GM23338 (cell line): ENCODE measurements around the gene KRTAP9-8.
"Not testable (repeated sequence)": the region's sequence is repeated elsewhere in the genome, so short reads cannot be mapped to it uniquely, and the experiment has no call there.

Experiments used
- EZH2 ChIP-seq: fragments of 200-600 bp; sonication (generic); IDR thresholded peaks from one replicate; pipeline ENCODE4 v1.8.0; 2017; ENCODE audit warnings: antibody characterized with exemption, mild to moderate bottlenecking, low read depth; ENCODE audit not compliant: unreplicated experiment
- TF ChIP-seq, protein P1 (sequence below): IDR thresholded peaks from one replicate; pipeline ENCODE4 v1.6.1; 2018; ENCODE audit warnings: antibody characterized with exemption; ENCODE audit not compliant: unreplicated experiment

DNA sequence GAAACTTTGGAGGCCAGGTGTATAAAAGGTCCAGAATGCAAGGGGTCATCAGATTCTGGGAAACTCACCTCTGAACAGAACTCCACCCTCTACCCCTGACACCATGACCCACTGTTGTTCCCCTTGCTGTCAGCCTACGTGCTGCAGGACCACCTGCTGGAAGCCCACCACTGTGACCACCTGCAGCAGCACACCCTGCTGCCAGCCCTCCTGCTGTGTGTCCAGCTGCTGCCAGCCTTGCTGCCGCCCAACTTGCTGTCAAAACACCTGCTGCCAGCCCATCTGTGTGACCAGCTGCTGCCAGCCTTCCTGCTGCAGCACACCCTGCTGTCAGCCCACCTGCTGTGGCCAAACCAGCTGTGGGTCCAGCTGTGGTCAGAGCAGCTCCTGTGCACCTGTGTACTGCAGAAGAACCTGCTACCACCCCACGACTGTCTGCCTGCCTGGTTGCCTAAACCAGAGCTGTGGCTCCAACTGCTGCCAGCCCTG lies at the start of gene KRTAP9-8:
- TF ChIP-seq, protein P1, sequence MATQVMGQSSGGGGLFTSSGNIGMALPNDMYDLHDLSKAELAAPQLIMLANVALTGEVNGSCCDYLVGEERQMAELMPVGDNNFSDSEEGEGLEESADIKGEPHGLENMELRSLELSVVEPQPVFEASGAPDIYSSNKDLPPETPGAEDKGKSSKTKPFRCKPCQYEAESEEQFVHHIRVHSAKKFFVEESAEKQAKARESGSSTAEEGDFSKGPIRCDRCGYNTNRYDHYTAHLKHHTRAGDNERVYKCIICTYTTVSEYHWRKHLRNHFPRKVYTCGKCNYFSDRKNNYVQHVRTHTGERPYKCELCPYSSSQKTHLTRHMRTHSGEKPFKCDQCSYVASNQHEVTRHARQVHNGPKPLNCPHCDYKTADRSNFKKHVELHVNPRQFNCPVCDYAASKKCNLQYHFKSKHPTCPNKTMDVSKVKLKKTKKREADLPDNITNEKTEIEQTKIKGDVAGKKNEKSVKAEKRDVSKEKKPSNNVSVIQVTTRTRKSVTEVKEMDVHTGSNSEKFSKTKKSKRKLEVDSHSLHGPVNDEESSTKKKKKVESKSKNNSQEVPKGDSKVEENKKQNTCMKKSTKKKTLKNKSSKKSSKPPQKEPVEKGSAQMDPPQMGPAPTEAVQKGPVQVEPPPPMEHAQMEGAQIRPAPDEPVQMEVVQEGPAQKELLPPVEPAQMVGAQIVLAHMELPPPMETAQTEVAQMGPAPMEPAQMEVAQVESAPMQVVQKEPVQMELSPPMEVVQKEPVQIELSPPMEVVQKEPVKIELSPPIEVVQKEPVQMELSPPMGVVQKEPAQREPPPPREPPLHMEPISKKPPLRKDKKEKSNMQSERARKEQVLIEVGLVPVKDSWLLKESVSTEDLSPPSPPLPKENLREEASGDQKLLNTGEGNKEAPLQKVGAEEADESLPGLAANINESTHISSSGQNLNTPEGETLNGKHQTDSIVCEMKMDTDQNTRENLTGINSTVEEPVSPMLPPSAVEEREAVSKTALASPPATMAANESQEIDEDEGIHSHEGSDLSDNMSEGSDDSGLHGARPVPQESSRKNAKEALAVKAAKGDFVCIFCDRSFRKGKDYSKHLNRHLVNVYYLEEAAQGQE, result not testable (repeated sequence)
- TF ChIP-seq EZH2, result not testable (repeated sequence)
